ENCODE results near the gene CD300LF. TPM values are rescaled to one million over a fixed set of nuclear protein-coding genes. Genes with fewer than 3 reads are reported as not detected.

Gene CD300LF
- polyA plus RNA-seq, 12 donors, result 0.14 to 0.90 (median 0.24) TPM; not detected in 4

GRCh38 chr17:74690409-74690825, 22.3 kb downstream of the CD300LF start:
- DNase-seq, result no peak

- DNase-seq, result no peak
These were observed 24.8 kb downstream of the CD300LF start for GRCh38 chr17:74687886-74688285.

- no peak for DNase-seq
These were observed 26.0 kb downstream of the CD300LF start for GRCh38 chr17:74686761-74687160.

DNA sequence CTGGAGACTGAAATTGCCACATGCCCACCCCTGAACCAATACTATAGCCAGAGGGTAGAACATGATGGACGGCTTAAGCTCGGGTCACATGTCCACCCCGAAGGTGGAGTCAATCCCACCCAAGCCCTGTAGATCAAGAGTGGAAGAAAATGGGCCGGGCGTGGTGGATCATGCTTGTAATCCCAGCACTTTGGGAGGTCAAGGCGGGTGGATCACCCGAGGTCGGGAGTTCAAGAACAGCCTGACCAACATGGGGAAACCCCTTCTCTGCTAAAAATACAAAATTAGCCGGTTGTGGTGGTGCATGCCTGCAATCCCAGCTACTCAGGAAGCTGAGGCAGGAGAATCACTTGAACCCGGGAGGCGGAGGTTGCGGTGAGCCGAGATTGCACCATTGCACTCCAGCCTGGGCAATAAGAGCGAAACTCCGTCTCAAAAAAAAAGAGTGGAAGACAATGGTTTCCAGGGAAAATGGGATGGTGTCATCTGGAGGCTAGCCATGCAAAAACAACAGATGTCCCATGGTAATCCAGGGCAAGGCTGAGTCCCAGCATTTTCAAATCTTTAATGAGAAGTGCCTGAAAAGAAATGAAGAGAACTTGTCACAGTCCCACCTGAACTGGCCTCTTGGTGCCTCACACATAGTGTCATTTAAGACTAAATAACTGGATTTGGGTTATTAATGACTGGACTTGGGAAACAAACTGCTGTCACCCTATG, 30.1 kb downstream of the CD300LF start:
- no peak for DNase-seq

GRCh38 chr17:74682028-74682427, 30.7 kb downstream of the CD300LF start:
- DNase-seq, result no peak

- DNase-seq, result no peak
These were observed 31.8 kb downstream of the CD300LF start for GRCh38 chr17:74680941-74681340.

DNA sequence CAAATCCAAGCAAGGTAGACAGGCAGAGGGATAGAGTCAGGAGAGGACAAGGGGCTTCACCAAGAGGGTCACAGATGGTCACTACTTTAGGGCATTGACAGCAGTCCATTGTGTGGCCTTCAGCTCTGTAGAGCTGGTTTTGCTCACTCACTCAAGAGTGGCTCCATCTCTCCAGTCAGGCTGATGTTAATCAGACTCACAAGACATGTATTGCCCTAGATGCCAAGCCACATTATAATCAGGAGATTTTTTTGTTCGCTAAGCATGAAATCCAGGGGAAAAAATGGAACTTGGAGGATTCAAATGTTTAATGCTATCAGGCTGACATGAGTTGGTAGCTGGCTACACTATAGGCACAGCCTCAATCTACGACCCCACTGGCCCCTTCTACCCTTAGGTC, 32.5 kb downstream of the CD300LF start:
- no peak for DNase-seq

DNA sequence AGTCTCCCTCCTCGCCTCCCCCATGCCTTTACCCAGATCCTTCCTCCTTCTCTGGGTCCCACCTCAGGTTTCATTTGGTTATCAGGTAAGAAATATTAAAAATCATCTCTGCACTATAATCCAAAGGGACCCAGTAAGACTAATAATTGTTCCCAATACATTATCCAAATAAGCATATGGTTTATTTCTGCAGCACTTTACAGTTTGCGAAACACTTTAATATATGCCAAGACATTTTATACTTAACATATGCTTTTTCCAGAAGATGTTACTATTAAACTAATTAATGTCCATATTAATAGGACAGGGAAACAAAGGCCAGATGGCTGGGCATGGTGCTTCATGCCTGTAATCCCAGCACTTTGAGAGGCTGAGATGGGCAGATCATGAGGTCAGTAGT, 33.3 kb downstream of the CD300LF start:
- no peak for DNase-seq

DNA sequence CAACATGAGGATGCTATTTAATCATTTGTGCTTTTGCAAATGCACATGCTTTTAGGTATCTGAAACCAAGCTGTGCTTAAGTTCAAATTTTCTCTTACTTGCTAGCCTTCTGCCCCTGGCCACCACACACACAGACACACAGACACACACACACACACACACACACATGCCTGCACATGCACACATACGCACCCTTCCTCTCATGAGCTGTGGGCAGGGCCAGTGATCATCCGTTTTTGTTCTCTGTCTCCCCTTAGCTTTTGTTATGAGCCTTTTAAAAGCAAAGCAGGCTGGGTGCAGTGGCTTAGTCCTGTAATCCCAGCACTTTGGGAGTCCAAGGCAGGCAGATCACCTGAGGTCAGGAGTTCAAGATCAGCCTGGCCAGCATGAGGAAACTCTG, 34.2 kb downstream of the CD300LF start:
- no peak for DNase-seq

- DNase-seq, result no peak
These were observed 34.9 kb downstream of the CD300LF start for GRCh38 chr17:74677558-74678466.

- DNase-seq, result peak; percentile 79
These were observed 41.5 kb downstream of the CD300LF start for GRCh38 chr17:74671031-74671771.

- DNase-seq, result no peak
These were observed 42.4 kb downstream of the CD300LF start for GRCh38 chr17:74670329-74670728.

- no peak for DNase-seq
These were observed 49.2 kb downstream of the CD300LF start for GRCh38 chr17:74663561-74663960.

GRCh38 chr17:74659889-74660288, 52.8 kb downstream of the CD300LF start:
- DNase-seq, result no peak

- DNase-seq, result no peak
These were observed 54.1 kb downstream of the CD300LF start for GRCh38 chr17:74658620-74659019.

GRCh38 chr17:74654742-74655141, 58.0 kb downstream of the CD300LF start:
- DNase-seq, result no peak

GRCh38 chr17:74652020-74652419, 60.7 kb downstream of the CD300LF start:
- DNase-seq, result no peak

GRCh38 chr17:74649909-74650308, 62.8 kb downstream of the CD300LF start:
- DNase-seq, result no peak

GRCh38 chr17:74647871-74648672, 64.7 kb downstream of the CD300LF start:
- DNase-seq, result no peak

DNA sequence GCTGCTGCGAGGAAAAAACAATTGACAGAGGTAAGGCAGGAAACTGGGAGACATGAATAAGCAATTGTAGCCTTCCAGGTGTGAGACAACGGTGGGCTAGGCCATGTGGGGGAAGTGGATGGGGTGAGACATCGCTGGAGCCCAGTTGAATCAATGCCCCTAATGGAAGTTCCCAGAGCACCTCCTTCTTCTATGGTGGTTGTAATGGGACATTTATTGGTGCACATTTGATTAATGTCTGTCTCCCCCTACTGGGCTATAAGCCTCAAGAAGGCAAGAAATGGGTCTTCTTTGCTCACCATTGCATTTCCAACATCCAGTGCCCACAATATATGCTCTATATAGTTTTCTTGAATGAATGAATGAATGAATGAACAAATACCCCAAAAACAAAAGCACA, 66.5 kb downstream of the CD300LF start:
- no peak for DNase-seq

DNA sequence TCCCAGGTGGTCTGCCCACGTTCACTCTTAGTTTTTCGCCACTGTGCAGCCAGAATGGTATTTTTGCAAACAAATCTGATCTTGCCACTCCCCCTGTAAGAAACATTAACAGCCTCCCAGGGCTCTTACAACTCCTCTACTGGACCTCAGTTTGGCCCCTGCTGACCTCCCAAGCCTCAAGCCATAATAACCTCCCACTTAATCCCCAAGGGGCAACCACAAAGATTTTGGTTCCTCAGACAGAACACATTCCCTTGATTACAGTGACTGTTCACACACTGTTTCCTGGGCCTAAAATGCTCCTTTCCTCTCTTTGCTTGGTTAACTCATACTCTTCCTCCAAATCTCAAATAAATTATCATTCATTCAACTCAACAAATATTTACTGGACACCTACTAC, 67.7 kb downstream of the CD300LF start:
- DNase-seq, result no peak

GRCh38 chr17:74644419-74644818, 68.3 kb downstream of the CD300LF start:
- DNase-seq, result no peak
